OCI-LY7 (cell line): ENCODE data around the gene TMEM179B. TPM values are rescaled to one million over a fixed set of nuclear protein-coding genes. Genes with fewer than 3 reads are reported as not detected.
"Not testable (repeated sequence)": the region's sequence is repeated elsewhere in the genome, so short reads cannot be mapped to it uniquely, and the experiment has no call there.

Experiments used
- Bru-seq: library from RNA; stranded (reverse); fragments of 400-500 nt; gene quantifications from one replicate; lab custom pipeline; 2021; lab: Mats Ljungman, UMichigan
- BruChase-seq, 2 experiments: library from RNA; stranded (reverse); fragments of 400-500 nt; gene quantifications; one replicate each; lab custom pipeline; 2021; lab: Mats Ljungman, UMichigan
- BruUV-seq: library from RNA; stranded (reverse); fragments of 400-500 nt; replicated peaks from 2 replicates; lab custom pipeline; 2021; lab: Mats Ljungman, UMichigan
- CTCF ChIA-PET: fragments of 300-600 bp; sonication (Branson Sonifier 250); formaldehyde crosslinking; loops from one replicate; lab custom pipeline; 2022; ENCODE audit warnings: antibody characterized with exemption; ENCODE audit not compliant: unreplicated experiment; lab: Charles Lee
- POLR2A ChIA-PET: fragments of 300-600 bp; sonication (Branson Sonifier 250); formaldehyde crosslinking; loops from one replicate; lab custom pipeline; 2022; ENCODE audit warnings: antibody characterized with exemption; lab: Charles Lee
- DNase-seq: peaks from one replicate; pipeline ENCODE4 v3.0.0-alpha.2; 2015; ENCODE audit warnings: low spot score
- H2AFZ ChIP-seq: fragments of 200-600 bp; sonication (generic), shearing (Covaris generic); 2 replicates; pipeline ENCODE4 v1.6.1; 2014; ENCODE audit warnings: mild to moderate bottlenecking, antibody characterized with exemption, low read length, moderate library complexity
- H3K27ac ChIP-seq: fragments of 200-600 bp; sonication (generic); 2 replicates; pipeline ENCODE4 v1.5.1; 2014; ENCODE audit warnings: mixed run types, low read depth, mild to moderate bottlenecking, moderate library complexity, low read length, inconsistent platforms; ENCODE audit not compliant: poor library complexity, severe bottlenecking
- H3K36me3 ChIP-seq: fragments of 200-600 bp; sonication (generic); 2 replicates; pipeline ENCODE4 v1.6.1; 2014; ENCODE audit warnings: mild to moderate bottlenecking, antibody characterized with exemption, low read length, moderate library complexity, mixed read lengths; ENCODE audit not compliant: insufficient read depth
- H3K4me1 ChIP-seq: fragments of 200-600 bp; sonication (generic); 2 replicates; pipeline ENCODE4 v1.5.1; 2014; ENCODE audit warnings: mild to moderate bottlenecking, low read length; ENCODE audit not compliant: insufficient read depth, poor library complexity, severe bottlenecking
- H3K4me2 ChIP-seq: fragments of 200-600 bp; sonication (generic); 2 replicates; pipeline ENCODE4 v1.6.1; 2014; ENCODE audit warnings: mild to moderate bottlenecking, low read length
- H3K4me3 ChIP-seq: fragments of 200-600 bp; sonication (generic); 2 replicates; pipeline ENCODE4 v1.5.1; 2014; ENCODE audit warnings: mild to moderate bottlenecking, low read depth, low read length; ENCODE audit not compliant: poor library complexity, severe bottlenecking
- H3K79me2 ChIP-seq: fragments of 200-600 bp; sonication (generic); 2 replicates; pipeline ENCODE4 v1.6.1; 2016; ENCODE audit warnings: low read depth, mild to moderate bottlenecking, low read length, moderate library complexity, mixed read lengths; ENCODE audit not compliant: insufficient read depth
- H3K9me2 ChIP-seq: fragments of 200-600 bp; sonication (generic); 2 replicates; pipeline ENCODE4 v1.6.1; 2016; ENCODE audit warnings: mild to moderate bottlenecking, low read length, mixed read lengths; ENCODE audit not compliant: insufficient read depth
- H3K9me3 ChIP-seq: fragments of 200-600 bp; sonication (generic); 2 replicates; pipeline ENCODE4 v1.6.1; 2014; ENCODE audit warnings: mild to moderate bottlenecking, mixed run types, low read length, mixed read lengths
- H4K20me1 ChIP-seq: fragments of 200-600 bp; sonication (generic); 2 replicates; pipeline ENCODE4 v1.6.1; 2014; ENCODE audit warnings: mild to moderate bottlenecking, antibody characterized with exemption, low read length, moderate library complexity, mixed read lengths; ENCODE audit not compliant: insufficient read depth
- CTCF ChIP-seq: fragments of 200-600 bp; sonication (generic); conservative IDR thresholded peaks from 2 replicates; pipeline ENCODE4 v1.5.1; 2014; ENCODE audit warnings: mild to moderate bottlenecking, antibody characterized with exemption, low read length, moderate library complexity, mixed read lengths
- EZH2phosphoT487 ChIP-seq: fragments of 200-600 bp; sonication (generic); IDR thresholded peaks from 2 replicates; pipeline ENCODE4 v1.6.1; 2018; ENCODE audit warnings: low read depth, borderline replicate concordance, mild to moderate bottlenecking, mixed run types, antibody characterized with exemption, low read length, moderate library complexity, mixed read lengths
- intact Hi-C: fragments of 100-400 bp; cut with micrococcal nuclease; formaldehyde crosslinking; loops from one replicate; pipeline ENCODE4 v1.10.0; 2022; ENCODE audit not compliant: unreplicated experiment
- long read RNA-seq: library from polyadenylated mRNA; stranded (forward); transcript quantifications from one replicate; pipeline ENCODE4 v2.0.0, GENCODE V29; 2022
- total RNA-seq, 2 experiments: library from RNA; depleted of rRNA in 1 of 2; stranded (reverse); fragments of >200 nt in 1 of 2; shearing (Covaris generic) in 1 of 2; gene quantifications; 2 replicates each; pipeline ENCODE4 v1.2.3, GENCODE V29; 2014 to 2022

TMEM179B gene, protein sequence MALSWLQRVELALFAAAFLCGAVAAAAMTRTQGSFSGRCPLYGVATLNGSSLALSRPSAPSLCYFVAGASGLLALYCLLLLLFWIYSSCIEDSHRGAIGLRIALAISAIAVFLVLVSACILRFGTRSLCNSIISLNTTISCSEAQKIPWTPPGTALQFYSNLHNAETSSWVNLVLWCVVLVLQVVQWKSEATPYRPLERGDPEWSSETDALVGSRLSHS
- total RNA-seq (2014; rRNA removed; shearing (Covaris generic)) (22.8 and 33.1 TPM in 2 replicates), total RNA-seq (2022) (18.6 and 21.5 TPM in 2 replicates), Bru-seq, nascent RNA (percentile 67 among the genes with signal in this experiment), BruChase-seq, experiment 1, labeled RNA remaining after a 6-hour chase (percentile 70 among the genes with signal in this experiment), BruChase-seq, experiment 2, labeled RNA remaining after a 2-hour chase (percentile 62 among the genes with signal in this experiment)
- long read RNA-seq, transcript TMEM179B-201 (5 exons, 1,023 nt) = major isoform, 23 of 38 reads
- long read RNA-seq, partial matches to known transcripts = 2 of 38 reads
- long read RNA-seq, other reads (novel, unspliced or antisense) = 13 of 38 reads

DNA sequence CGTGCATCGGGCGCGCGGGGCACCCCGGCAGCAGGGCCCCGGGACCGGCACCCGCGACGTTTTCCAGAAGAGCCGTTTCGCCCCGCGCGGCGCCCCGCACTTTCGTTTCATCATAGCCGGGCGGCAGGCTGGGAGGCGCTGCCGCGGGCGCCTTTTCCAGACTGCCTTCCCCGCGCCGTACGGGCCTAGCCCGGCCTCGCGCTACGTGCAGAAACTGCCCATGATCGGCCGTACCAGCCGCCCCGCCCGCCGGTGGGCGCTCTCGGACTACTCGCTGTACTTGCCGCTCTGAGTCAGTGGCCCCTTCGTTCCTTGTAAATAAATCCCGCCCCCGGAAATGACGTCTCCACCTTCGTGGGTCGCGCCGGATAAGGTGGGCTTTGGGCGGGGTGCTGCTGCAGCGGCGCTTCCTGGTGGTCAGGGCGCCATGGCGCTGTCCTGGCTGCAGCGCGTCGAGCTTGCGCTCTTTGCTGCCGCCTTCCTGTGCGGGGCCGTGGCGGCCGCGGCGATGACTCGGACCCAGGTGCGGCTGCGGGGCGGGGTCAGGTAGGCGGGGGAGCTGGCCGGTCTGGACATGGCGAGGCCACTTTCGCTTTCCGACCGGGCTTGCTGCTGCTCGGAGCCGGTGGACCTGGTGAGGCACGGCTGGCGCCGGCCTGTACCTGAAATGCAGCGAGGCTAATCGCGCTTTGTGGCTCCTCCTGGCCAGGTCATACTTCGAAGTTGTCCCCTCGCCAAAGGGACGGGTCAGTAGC is at the start of gene TMEM179B:
TMEM179B (plus strand) TSS at position 398 of the 755 bp plus-strand sequence; CDS start at position 428, 30 bp downstream.
- peak within 1 kb of the TSS; percentile 80 for H3K4me2 ChIP-seq
- peak within 1 kb of the TSS; percentile 47; the same call in 1 of the 2 replicates for H2AFZ ChIP-seq
- no peaks in the 10 kb centered on the region for H3K9me3 ChIP-seq
- H3K36me3 ChIP-seq = peaks cover 51% of the 10 kb centered on the region
- BruUV-seq = no TSS peak
- CTCF ChIA-PET = interaction anchor here (1.0 to 1.4 kb wide), 3 partner anchors 25 to 76 kb away, joined by 3 to 4 read pairs (median 3); no protein-coding TSS in a partner anchor
- no peaks in the 10 kb centered on the region for H3K9me2 ChIP-seq
- TF ChIP-seq EZH2phosphoT487 (no peak), CTCF (peak; percentile 33; the same call in 1 of the 2 replicates)
- peaks cover 30% of the 10 kb centered on the region; the same call in 1 of the 2 replicates for H3K79me2 ChIP-seq
- peak within 1 kb of the TSS; percentile 97 for H3K4me3 ChIP-seq
- DNase-seq = peak; percentile 99
- peaks cover 37% of the 10 kb centered on the region for H3K4me1 ChIP-seq
- POLR2A ChIA-PET = interaction anchor here (0.5 to 1.7 kb wide), 7 partner anchors 19 to 1428 kb away, joined by 3 to 10 read pairs (median 4); partner anchors contain the start of gene ZBTB3
- H4K20me1 ChIP-seq = no peaks in the 10 kb centered on the region
- intact Hi-C loops = loop anchor here (2.0 to 5.0 kb wide), 5 partner anchors 18 to 235 kb away; partner anchors contain the start of genes HNRNPUL2, NXF1 and UBXN1
- peak within 1 kb of the TSS; percentile 79 for H3K27ac ChIP-seq

GRCh38 chr11:62747475-62748160 is 39.6 kb upstream of the TMEM179B start:
- no peaks in the 10 kb centered on the region for H3K36me3 ChIP-seq
- H4K20me1 ChIP-seq = no peaks in the 10 kb centered on the region
- POLR2A ChIA-PET = interaction anchor here (1.1 to 2.2 kb wide), 2 partner anchors 14 to 20 kb away, joined by 3 to 9 read pairs; partner anchors contain the start of genes HNRNPUL2 and POLR2G
- peaks cover 13% of the 10 kb centered on the region for H3K4me1 ChIP-seq
- H2AFZ ChIP-seq = no peak overlapping the region
- H3K4me3 ChIP-seq = no peak overlapping the region
- BruUV-seq = no TSS peak
- peak overlapping the region; percentile 39 for H3K4me2 ChIP-seq
- intact Hi-C loops = no loop called here
- CTCF ChIA-PET = no interaction called here
- TF ChIP-seq EZH2phosphoT487 (no peak), CTCF (no peak)
- no peaks in the 10 kb centered on the region for H3K9me3 ChIP-seq
- H3K9me2 ChIP-seq = no peaks in the 10 kb centered on the region
- no peaks in the 10 kb centered on the region for H3K79me2 ChIP-seq
- H3K27ac ChIP-seq = no peak overlapping the region
- no peak for DNase-seq

- H3K9me2 ChIP-seq, H2AFZ ChIP-seq, H3K79me2 ChIP-seq, H4K20me1 ChIP-seq, H3K9me3 ChIP-seq, intact Hi-C loops, H3K36me3 ChIP-seq, CTCF ChIA-PET, BruUV-seq, H3K4me3 ChIP-seq, H3K4me2 ChIP-seq, DNase-seq, H3K27ac ChIP-seq: not testable (repeated sequence)
- H3K4me1 ChIP-seq = peaks cover 26% of the 10 kb centered on the region
- POLR2A ChIA-PET = interaction anchor here (0.6 to 0.7 kb wide), 3 partner anchors 47 to 846 kb away, joined by 3 to 4 read pairs (median 3); no protein-coding TSS in a partner anchor
Observed at GRCh38 chr11:62749931-62750330, 37.3 kb upstream of the TMEM179B start.
